K562 (cell line): Measurements from ENCODE around the gene HES5. TPM values are rescaled to one million over a fixed set of nuclear protein-coding genes. Genes with fewer than 3 reads are reported as not detected.

Experiments used
- NKRF ChIP-seq: fragments of 450-650 bp; IDR thresholded peaks from 2 replicates; pipeline ENCODE4 v1.6.1; 2016; ENCODE audit warnings: borderline replicate concordance
- ZBTB40 ChIP-seq, 2 experiments: fragments of 450-650 bp in 1 of 2; sonication (generic) in 1 of 2; formaldehyde crosslinking in 1 of 2; IDR thresholded peaks; 2 replicates each; pipeline versions ENCODE4 v1.7.1 to v1.9.0; 2016 to 2022; ENCODE audit warnings: inconsistent platforms in 1 of 2, mild to moderate bottlenecking in 1 of 2, missing genetic modification reagents in 1 of 2
- polyA plus RNA-seq, 8 experiments: library from polyadenylated mRNA; depleted of rRNA in 4 of 8; stranded (reverse) in 5 of 8; unstranded in 3 of 8; fragments of >200 nt; fragmentation: Nextera tagmentation in 2 of 8; fragmentation: Illumina TruSeq in 1 of 8; extraction: Ambion mirVana in 2 of 8; extraction: Trizol in 1 of 8; gene quantifications; 2 replicates each; pipeline versions ENCODE4 v1.2.1 to v1.2.3, GENCODE V29; 2011 to 2014; ENCODE audit warnings: inconsistent platforms in 1 of 8, missing spikeins in 1 of 8
- total RNA-seq, 7 experiments: library from RNA; depleted of rRNA in 6 of 7; stranded (reverse); fragments of >200 nt in 6 of 7; fragmentation: Illumina TruSeq in 2 of 7; extraction: Trizol in 2 of 7; gene quantifications; 2 replicates each; pipeline versions ENCODE4 v1.2.1 to v1.2.3, GENCODE V29; 2011 to 2021; ENCODE audit warnings: low replicate concordance in 1 of 7

The HES5 gene
- total and polyA plus RNA-seq, 9 of the 15 experiments (the other 6 are each of a cell fraction or from before 2014, with no cell fraction given) = not detected

GRCh38 chr1:2548068-2548589, 18.1 kb upstream of the HES5 start (continued):
- TF ChIP-seq NKRF (no peak), ZBTB40 (IDR thresholded peaks at IDR 0.05) (no peak), ZBTB40 (CRISPR knock-in tag; IDR thresholded peaks at IDR 0.05) (no peak)
